ENCODE measurements around the gene KCNK17. TPM values are rescaled to one million over a fixed set of nuclear protein-coding genes. Genes with fewer than 3 reads are reported as not detected.

The KCNK17 gene
- total RNA-seq, 1 experiment from 2014 or later: not detected

DNA sequence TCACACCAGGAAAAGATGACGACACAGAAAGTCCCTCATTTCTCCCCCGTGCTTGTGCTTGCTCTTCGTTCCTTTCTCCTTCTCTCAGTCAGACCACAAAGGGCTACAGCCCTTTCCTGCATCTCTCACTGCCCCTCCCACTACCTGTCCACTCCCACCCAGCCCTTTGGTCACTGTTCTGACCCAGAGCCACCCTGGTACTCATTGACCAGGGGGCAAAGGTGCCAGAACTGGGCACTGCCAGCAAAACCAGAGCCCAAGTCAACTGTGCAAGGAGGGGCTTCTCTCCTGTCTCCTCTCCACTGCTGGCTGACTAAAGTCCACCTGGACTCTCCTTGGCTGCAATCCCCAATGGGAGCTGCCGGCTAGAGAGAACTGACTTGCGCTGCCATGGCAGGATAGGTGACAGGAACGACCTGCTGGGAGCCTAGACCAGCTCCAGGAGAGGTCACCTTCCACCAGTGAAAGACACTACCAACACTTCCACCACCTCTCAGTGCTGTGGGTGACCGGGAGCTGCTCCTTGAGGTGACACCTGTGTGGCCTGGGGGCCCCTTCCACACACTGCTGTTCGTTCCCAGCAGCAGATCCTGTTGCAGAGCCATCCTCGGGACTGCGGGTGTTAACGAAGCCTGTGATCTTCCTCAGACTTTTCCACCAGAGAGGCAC is 32.8 kb downstream of the KCNK17 start:
- ChIA-PET POLR2A (no interaction called here), CTCF (no interaction called here), RAD21 (ENCODE audit: low non-redundant PET in 1 of 2, low total read pairs in 2 of 2, uncharacterized antibody in 2 of 2, unreplicated experiment in 2 of 2) (no interaction called here)
- ATAC-seq (no peak), DNase-seq (ENCODE audit: low read depth, low spot score) (no peak)
- Histone ChIP-seq H3K9me2 (ENCODE audit: insufficient read depth) (no peaks in the 10 kb centered on the region), H3K9me3 (ENCODE audit: control insufficient read depth in 1 of 2, insufficient read depth in 1 of 2, low read depth in 1 of 2, low read length in 2 of 2) (no peaks in the 10 kb centered on the region), H4K20me1 (ENCODE audit: insufficient read depth) (no peaks in the 10 kb centered on the region), H3K36me3 (ENCODE audit: control insufficient read depth in 1 of 2, insufficient read depth in 2 of 2, low read length in 2 of 2) (no peaks in the 10 kb centered on the region), H3K4me2 (ENCODE audit: low read length) (no peak overlapping the region), H3K27ac (ENCODE audit: low read depth, low read length) (no peak overlapping the region), H3K4me3 (replicated peaks in 1 of 2; ENCODE audit: low read depth in 1 of 2, low read length in 2 of 2) (no peak overlapping the region), H3K4me1 (ENCODE audit: control insufficient read depth in 1 of 2, insufficient read depth in 2 of 2, low read length in 2 of 2) (peaks cover 12 to 38% of the 10 kb centered on the region in 2 experiments), H3K27me3 (ENCODE audit: insufficient read depth, low read length) (no peaks in the 10 kb centered on the region), H2AFZ (ENCODE audit: low read depth, low read length, poor library complexity, severe bottlenecking) (no peak overlapping the region), H3K79me2 (ENCODE audit: insufficient read depth, low read length) (no peaks in the 10 kb centered on the region), H3K9ac (ENCODE audit: low read length) (no peak overlapping the region)
- no TSS peak for BruUV-seq (replicated peaks)
- no peak for TF ChIP-seq EGR1 (IDR thresholded peaks at IDR 0.05; ENCODE audit: low read depth)
- TF ChIP-seq, protein P1, sequence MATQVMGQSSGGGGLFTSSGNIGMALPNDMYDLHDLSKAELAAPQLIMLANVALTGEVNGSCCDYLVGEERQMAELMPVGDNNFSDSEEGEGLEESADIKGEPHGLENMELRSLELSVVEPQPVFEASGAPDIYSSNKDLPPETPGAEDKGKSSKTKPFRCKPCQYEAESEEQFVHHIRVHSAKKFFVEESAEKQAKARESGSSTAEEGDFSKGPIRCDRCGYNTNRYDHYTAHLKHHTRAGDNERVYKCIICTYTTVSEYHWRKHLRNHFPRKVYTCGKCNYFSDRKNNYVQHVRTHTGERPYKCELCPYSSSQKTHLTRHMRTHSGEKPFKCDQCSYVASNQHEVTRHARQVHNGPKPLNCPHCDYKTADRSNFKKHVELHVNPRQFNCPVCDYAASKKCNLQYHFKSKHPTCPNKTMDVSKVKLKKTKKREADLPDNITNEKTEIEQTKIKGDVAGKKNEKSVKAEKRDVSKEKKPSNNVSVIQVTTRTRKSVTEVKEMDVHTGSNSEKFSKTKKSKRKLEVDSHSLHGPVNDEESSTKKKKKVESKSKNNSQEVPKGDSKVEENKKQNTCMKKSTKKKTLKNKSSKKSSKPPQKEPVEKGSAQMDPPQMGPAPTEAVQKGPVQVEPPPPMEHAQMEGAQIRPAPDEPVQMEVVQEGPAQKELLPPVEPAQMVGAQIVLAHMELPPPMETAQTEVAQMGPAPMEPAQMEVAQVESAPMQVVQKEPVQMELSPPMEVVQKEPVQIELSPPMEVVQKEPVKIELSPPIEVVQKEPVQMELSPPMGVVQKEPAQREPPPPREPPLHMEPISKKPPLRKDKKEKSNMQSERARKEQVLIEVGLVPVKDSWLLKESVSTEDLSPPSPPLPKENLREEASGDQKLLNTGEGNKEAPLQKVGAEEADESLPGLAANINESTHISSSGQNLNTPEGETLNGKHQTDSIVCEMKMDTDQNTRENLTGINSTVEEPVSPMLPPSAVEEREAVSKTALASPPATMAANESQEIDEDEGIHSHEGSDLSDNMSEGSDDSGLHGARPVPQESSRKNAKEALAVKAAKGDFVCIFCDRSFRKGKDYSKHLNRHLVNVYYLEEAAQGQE (IDR thresholded peaks at IDR 0.05; ENCODE audit: low read depth): no peak
- no peak for TF ChIP-seq EZH2 (IDR thresholded peaks at IDR 0.05)
- TF ChIP-seq SP1 (IDR thresholded peaks at IDR 0.05; ENCODE audit: low read depth): no peak
- TF ChIP-seq, protein P2, sequence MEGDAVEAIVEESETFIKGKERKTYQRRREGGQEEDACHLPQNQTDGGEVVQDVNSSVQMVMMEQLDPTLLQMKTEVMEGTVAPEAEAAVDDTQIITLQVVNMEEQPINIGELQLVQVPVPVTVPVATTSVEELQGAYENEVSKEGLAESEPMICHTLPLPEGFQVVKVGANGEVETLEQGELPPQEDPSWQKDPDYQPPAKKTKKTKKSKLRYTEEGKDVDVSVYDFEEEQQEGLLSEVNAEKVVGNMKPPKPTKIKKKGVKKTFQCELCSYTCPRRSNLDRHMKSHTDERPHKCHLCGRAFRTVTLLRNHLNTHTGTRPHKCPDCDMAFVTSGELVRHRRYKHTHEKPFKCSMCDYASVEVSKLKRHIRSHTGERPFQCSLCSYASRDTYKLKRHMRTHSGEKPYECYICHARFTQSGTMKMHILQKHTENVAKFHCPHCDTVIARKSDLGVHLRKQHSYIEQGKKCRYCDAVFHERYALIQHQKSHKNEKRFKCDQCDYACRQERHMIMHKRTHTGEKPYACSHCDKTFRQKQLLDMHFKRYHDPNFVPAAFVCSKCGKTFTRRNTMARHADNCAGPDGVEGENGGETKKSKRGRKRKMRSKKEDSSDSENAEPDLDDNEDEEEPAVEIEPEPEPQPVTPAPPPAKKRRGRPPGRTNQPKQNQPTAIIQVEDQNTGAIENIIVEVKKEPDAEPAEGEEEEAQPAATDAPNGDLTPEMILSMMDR (IDR thresholded peaks at IDR 0.05 in 2 of 3, conservative IDR thresholded peaks at IDR 0.05 in 1 of 3; ENCODE audit: borderline replicate concordance in 1 of 3, insufficient read depth in 1 of 3, low read depth in 2 of 3, low read length in 2 of 3): no peak
- no peak for TF ChIP-seq YY1 (IDR thresholded peaks at IDR 0.05; ENCODE audit: extremely low read depth, insufficient replicate concordance, low read depth, low read length)
- intact Hi-C loops (cut with micrococcal nuclease): no loop called here
